HG03196 (cell line): ENCODE results near the gene ARMC2.

ENCODE experiments used
- ATAC-seq: cut with Tn5 transposase; IDR thresholded peaks from one replicate; pipeline ENCODE4 v1.9.1; 2021; ENCODE audit not compliant: unreplicated experiment

Gene ARMC2

GRCh38 chr6:109009962-109010704, 161.9 kb downstream of the ARMC2 start:
- no peak for ATAC-seq

- ATAC-seq: no peak
These were observed 162.5 kb downstream of the ARMC2 start for GRCh38 chr6:109010705-109011102.

DNA sequence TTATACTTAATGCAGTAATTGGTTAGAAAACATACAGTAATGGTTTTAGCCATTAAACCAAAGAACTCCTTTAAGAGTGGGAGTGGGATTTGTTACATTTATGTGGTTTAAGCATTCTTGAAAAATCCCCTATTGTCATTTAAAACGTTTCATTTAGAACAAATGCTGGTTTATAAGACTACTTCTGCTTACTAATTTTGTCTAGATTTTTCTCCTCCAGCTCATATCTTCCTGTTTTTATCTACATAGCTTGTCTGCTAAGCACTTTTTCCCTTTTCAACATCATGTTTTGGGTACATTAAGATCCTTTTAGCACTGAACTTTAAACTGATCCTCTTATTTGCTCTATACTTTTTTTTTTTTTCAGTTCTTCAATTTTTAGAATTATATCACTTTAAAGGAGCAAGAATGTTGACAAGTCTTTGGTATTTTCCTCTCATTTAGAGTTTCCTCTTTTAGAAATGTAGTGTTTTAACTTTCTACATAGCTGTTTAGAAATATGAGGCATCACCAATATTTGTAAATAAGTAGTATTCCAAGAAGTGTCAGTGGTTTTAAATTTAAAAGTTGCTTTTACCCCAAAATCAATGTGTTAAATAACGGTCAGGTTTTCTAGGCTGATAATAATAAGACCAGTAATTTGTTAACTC, 165.6 kb downstream of the ARMC2 start:
- ATAC-seq: no peak

DNA sequence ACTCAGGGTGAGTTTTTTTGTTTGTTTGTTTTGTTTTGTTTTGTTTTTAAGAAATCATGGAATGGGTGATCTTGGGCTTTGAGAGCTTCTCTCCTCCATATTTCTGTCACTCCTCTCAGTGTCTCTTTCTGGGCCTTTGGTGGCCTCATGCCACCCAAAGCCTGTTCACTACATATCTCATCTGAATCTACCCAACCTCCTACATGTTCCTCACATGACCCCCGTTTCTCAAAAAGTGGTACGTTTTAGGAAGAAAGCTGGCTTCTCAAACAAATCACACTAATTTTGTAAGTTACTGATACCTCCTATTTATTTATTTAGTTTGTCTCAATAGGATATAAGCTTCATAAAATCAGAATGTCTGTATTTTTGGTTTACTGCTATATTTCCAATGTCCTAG, 166.4 kb downstream of the ARMC2 start:
- no peak for ATAC-seq

- ATAC-seq: no peak
These were observed 167.0 kb downstream of the ARMC2 start for GRCh38 chr6:109015176-109015575.

DNA sequence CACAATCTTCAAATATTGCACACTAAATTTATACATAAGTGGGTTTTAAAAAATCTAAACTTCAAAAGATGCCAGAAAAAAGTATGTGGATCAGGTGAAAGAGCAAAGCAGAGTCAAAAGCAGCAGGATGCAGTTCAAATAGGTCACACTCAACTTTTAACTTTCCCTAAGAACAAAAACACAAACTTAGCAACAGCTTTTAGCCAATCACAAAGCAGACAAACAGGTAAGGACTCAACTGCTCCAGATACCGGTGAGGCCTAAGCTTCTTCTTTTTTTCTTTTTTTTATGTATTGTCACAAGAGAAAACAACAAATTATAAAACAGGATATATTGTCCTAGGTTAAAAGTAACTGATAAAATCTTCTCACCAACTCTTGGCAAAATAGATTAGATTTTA, 171.7 kb downstream of the ARMC2 start:
- no peak for ATAC-seq

- no peak for ATAC-seq
These were observed 173.6 kb downstream of the ARMC2 start for GRCh38 chr6:109021870-109022269.

- no peak for ATAC-seq
These were observed 175.2 kb downstream of the ARMC2 start for GRCh38 chr6:109023356-109023925.
